ENCODE data around the gene COG7.
"Not testable (repeated sequence)": the region's sequence is repeated elsewhere in the genome, so short reads cannot be mapped to it uniquely, and the experiment has no call there.

Gene COG7

GRCh38 chr16:23367564-23367963 is 85.4 kb downstream of the COG7 start:
- Histone ChIP-seq H3K4me1 (peaks cover 11 to 30% (median 25%) of the 10 kb centered on the region in 10 experiments), H3K9me3 (replicated peaks in 1 of 11) (no peaks in the 10 kb centered on the region), H3K4me2 (no peak overlapping the region), H3K4me3 (no peak overlapping the region), H3K9ac (no peak overlapping the region), H3K27ac (no peak overlapping the region), H3K36me3 (no peaks in the 10 kb centered on the region), H3K27me3 (no peaks in the 10 kb centered on the region), H4K20me1 (no peaks in the 10 kb centered on the region)
- no peak for TF ChIP-seq Cebpa-rat (IDR thresholded peaks at IDR 0.05)

- Histone ChIP-seq H3K27ac (peak overlapping the region in 4 of 11 experiments; percentile 4 to 38 (median 24); a peak in 5 of 22 replicates), H3K4me2 (peak overlapping the region in 9 of 11 experiments; percentile 47 to 66 (median 60); a peak in 15 of 22 replicates)
These were observed 86.6 kb downstream of the COG7 start for GRCh38 chr16:23366341-23366740.

GRCh38 chr16:23365602-23366240 is 87.3 kb downstream of the COG7 start:
- Histone ChIP-seq H3K36me3 (no peaks in the 10 kb centered on the region), H3K4me2 (peak overlapping the region; percentile 47 to 66 (median 60)), H3K9ac (no peak overlapping the region; a peak in 1 of 22 replicates), H3K4me3 (no peak overlapping the region), H3K27me3 (no peaks in the 10 kb centered on the region), H4K20me1 (no peaks in the 10 kb centered on the region), H3K9me3 (replicated peaks in 1 of 11) (no peaks in the 10 kb centered on the region), H3K4me1 (peaks cover 11 to 30% (median 25%) of the 10 kb centered on the region in 10 experiments), H3K27ac (peak overlapping the region in 6 of 11 experiments; percentile 17 to 47 (median 30); a peak in 6 of 22 replicates)
- TF ChIP-seq Cebpa-rat (IDR thresholded peaks at IDR 0.05) = peak in 4 of 11 experiments; percentile 7 to 30 (median 19); a peak in 3 of 22 replicates

More at GRCh38 chr16:23366341-23366740, 86.6 kb downstream of the COG7 start:
- H3K4me1 ChIP-seq = peaks cover 11 to 30% (median 25%) of the 10 kb centered on the region in 10 experiments
- H3K4me3 ChIP-seq; H4K20me1 ChIP-seq; H3K9ac ChIP-seq; H3K9me3 ChIP-seq (replicated peaks in 1 of 11); H3K27me3 ChIP-seq; H3K36me3 ChIP-seq: not testable (repeated sequence)

- no peaks in the 10 kb centered on the region for H4K20me1 ChIP-seq
- H3K9ac ChIP-seq = no peak overlapping the region
- no peaks in the 10 kb centered on the region for H3K9me3 ChIP-seq (replicated peaks in 1 of 11)
- H3K4me2 ChIP-seq = no peak overlapping the region
- H3K4me1 ChIP-seq = peaks cover 11 to 22% (median 18%) of the 10 kb centered on the region in 10 experiments
- no peaks in the 10 kb centered on the region for H3K27me3 ChIP-seq
- no peak for TF ChIP-seq Cebpa-rat (IDR thresholded peaks at IDR 0.05)
- H3K4me3 ChIP-seq = no peak overlapping the region
- 0 out of 22 replicates have a peak overlapping the region, but pooled peaks of 1 of the 11 experiments have one; percentile 10 for H3K27ac ChIP-seq
- H3K36me3 ChIP-seq = no peaks in the 10 kb centered on the region
These were observed 90.3 kb downstream of the COG7 start for GRCh38 chr16:23362460-23363317.

- no peaks in the 10 kb centered on the region for H3K4me1 ChIP-seq
- TF ChIP-seq Cebpa-rat (IDR thresholded peaks at IDR 0.05) = no peak
These were observed 93.8 kb downstream of the COG7 start for GRCh38 chr16:23359092-23359760.

GRCh38 chr16:23357761-23358290 is 95.2 kb downstream of the COG7 start:
- Histone ChIP-seq H3K4me1 (no peaks in the 10 kb centered on the region), H3K27me3 (no peaks in the 10 kb centered on the region), H3K36me3 (no peaks in the 10 kb centered on the region), H3K4me3 (no peak overlapping the region), H3K9ac (no peak overlapping the region), H3K27ac (no peak overlapping the region), H4K20me1 (no peaks in the 10 kb centered on the region), H3K4me2 (no peak overlapping the region), H3K9me3 (replicated peaks in 1 of 11) (peaks cover 0 to 6% (median 0%) of the 10 kb centered on the region in 11 experiments; a peak in 3 of 22 replicates)
- TF ChIP-seq Cebpa-rat (IDR thresholded peaks at IDR 0.05) = no peak

More at GRCh38 chr16:23359092-23359760, 93.8 kb downstream of the COG7 start:
- Histone ChIP-seq H4K20me1 (no peaks in the 10 kb centered on the region), H3K9me3 (replicated peaks in 1 of 11) (no peaks in the 10 kb centered on the region), H3K27ac (no peak overlapping the region), H3K4me2 (no peak overlapping the region), H3K9ac (no peak overlapping the region), H3K36me3 (no peaks in the 10 kb centered on the region), H3K4me3 (no peak overlapping the region), H3K27me3 (no peaks in the 10 kb centered on the region)

GRCh38 chr16:23356941-23357340 is 96.0 kb downstream of the COG7 start:
- Histone ChIP-seq H3K27me3 (no peaks in the 10 kb centered on the region), H3K27ac (no peak overlapping the region), H3K4me1 (no peaks in the 10 kb centered on the region), H3K9me3 (replicated peaks in 1 of 11) (peaks cover 0 to 15% (median 5%) of the 10 kb centered on the region in 11 experiments; a peak in 5 of 22 replicates), H3K4me3 (no peak overlapping the region), H3K4me2 (no peak overlapping the region), H3K9ac (no peak overlapping the region), H4K20me1 (no peaks in the 10 kb centered on the region), H3K36me3 (no peaks in the 10 kb centered on the region)
- no peak for TF ChIP-seq Cebpa-rat (IDR thresholded peaks at IDR 0.05)

GRCh38 chr16:23355106-23355670 is 97.8 kb downstream of the COG7 start:
- Histone ChIP-seq H4K20me1 (no peaks in the 10 kb centered on the region), H3K4me1 (no peaks in the 10 kb centered on the region), H3K4me2 (no peak overlapping the region), H3K4me3 (no peak overlapping the region), H3K36me3 (no peaks in the 10 kb centered on the region), H3K27ac (no peak overlapping the region), H3K27me3 (no peaks in the 10 kb centered on the region), H3K9ac (no peak overlapping the region), H3K9me3 (replicated peaks in 1 of 11) (peaks cover 0 to 15% (median 5%) of the 10 kb centered on the region in 11 experiments; a peak in 5 of 22 replicates)
- no peak for TF ChIP-seq Cebpa-rat (IDR thresholded peaks at IDR 0.05)

Data from BLaER1 treated with 17β-estradiol and CSF1 and Interleukin-3, amounts not matched to agents 10 nM and 100 nM (cell line).